Keratinocyte (primary cell): ENCODE measurements around the gene KLK3.

ENCODE experiments used
- EZH2 ChIP-seq: IDR thresholded peaks from one replicate; pipeline ENCODE4 v1.6.1; 2012; ENCODE audit warnings: inconsistent platforms, mild to moderate bottlenecking, low read length, moderate library complexity
- TF ChIP-seq, protein P1 (sequence below), 3 experiments: IDR thresholded peaks in 1 of 3; conservative IDR thresholded peaks in 1 of 3; optimal IDR thresholded peaks in 1 of 3; 2 replicates in 2 of 3; 3 replicates in 1 of 3; pipeline versions ENCODE3 to v1.5.1; 2011; ENCODE audit warnings: low read length in 3 of 3, mild to moderate bottlenecking in 3 of 3, moderate library complexity in 2 of 3, control low read depth in 1 of 3, inconsistent platforms in 1 of 3; ENCODE audit not compliant: insufficient read depth in 2 of 3; ENCODE audit errors: extremely low read depth in 1 of 3

DNA sequence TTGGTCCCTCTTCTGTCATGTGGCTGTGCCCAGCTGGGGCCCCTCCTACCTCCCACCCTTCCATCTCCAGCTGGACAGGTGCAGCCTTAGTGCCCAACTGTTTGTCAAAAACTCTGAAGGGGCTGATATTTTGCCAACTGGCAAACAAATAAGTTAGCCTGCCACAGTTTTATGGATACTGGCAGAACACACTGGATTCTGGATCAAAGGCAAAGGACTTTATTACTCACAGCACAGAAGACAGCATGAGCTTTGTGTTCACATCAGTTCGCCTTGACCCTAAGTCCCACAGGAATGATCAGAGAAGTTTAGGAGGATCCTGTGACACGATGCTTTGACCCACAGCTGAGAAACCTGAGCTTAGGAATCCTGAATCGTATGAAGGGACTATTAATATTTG, 34.9 kb downstream of the KLK3 start:
- TF ChIP-seq, protein P1, sequence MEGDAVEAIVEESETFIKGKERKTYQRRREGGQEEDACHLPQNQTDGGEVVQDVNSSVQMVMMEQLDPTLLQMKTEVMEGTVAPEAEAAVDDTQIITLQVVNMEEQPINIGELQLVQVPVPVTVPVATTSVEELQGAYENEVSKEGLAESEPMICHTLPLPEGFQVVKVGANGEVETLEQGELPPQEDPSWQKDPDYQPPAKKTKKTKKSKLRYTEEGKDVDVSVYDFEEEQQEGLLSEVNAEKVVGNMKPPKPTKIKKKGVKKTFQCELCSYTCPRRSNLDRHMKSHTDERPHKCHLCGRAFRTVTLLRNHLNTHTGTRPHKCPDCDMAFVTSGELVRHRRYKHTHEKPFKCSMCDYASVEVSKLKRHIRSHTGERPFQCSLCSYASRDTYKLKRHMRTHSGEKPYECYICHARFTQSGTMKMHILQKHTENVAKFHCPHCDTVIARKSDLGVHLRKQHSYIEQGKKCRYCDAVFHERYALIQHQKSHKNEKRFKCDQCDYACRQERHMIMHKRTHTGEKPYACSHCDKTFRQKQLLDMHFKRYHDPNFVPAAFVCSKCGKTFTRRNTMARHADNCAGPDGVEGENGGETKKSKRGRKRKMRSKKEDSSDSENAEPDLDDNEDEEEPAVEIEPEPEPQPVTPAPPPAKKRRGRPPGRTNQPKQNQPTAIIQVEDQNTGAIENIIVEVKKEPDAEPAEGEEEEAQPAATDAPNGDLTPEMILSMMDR (optimal IDR thresholded peaks at IDR 0.05 in 1 of 3, IDR thresholded peaks at IDR 0.05 in 1 of 3, conservative IDR thresholded peaks at IDR 0.05 in 1 of 3; ENCODE audit: extremely low read depth in 1 of 3, insufficient read depth in 2 of 3, low read length in 3 of 3), result no peak
- TF ChIP-seq EZH2, result no peak
